ENCODE results near the gene BCAS3. TPM values are rescaled to one million over a fixed set of nuclear protein-coding genes. Genes with fewer than 3 reads are reported as not detected.

BCAS3 gene
- total RNA-seq, 3 donors from 2014 or later = 21.6 to 33.4 (median 32.1) TPM

DNA sequence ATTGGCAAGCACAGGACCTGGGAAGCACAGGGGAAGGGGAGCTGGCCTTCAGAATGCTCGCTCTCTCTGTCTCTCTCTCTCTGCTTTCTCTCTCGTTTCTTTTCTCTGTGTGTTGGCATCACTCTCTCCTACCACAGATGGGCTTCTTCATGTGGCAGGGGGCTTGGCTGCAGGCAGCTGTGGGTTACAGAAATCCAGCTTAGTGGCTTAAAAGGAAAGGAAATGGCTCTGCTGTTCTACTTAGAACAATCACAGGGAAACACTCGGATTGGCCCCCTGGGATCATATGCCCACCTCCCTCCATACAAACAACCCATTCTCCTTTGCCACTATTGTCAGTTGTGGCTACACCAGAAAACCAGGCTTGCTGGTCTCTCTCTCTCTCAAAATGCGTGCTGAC lies 742.4 kb downstream of the BCAS3 start:
- no peak overlapping the region for H3K4me3 ChIP-seq
- no peak for ATAC-seq
- H3K9me3 ChIP-seq = no peaks in the 10 kb centered on the region
- intact Hi-C loops (cut with DNase I, micrococcal nuclease) = no loop called here
- peaks cover 6% of the 10 kb centered on the region for H3K4me1 ChIP-seq (ENCODE audit: low read depth)
- no peak for DNase-seq
- TF ChIP-seq, protein P1, sequence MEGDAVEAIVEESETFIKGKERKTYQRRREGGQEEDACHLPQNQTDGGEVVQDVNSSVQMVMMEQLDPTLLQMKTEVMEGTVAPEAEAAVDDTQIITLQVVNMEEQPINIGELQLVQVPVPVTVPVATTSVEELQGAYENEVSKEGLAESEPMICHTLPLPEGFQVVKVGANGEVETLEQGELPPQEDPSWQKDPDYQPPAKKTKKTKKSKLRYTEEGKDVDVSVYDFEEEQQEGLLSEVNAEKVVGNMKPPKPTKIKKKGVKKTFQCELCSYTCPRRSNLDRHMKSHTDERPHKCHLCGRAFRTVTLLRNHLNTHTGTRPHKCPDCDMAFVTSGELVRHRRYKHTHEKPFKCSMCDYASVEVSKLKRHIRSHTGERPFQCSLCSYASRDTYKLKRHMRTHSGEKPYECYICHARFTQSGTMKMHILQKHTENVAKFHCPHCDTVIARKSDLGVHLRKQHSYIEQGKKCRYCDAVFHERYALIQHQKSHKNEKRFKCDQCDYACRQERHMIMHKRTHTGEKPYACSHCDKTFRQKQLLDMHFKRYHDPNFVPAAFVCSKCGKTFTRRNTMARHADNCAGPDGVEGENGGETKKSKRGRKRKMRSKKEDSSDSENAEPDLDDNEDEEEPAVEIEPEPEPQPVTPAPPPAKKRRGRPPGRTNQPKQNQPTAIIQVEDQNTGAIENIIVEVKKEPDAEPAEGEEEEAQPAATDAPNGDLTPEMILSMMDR (IDR thresholded peaks at IDR 0.05) = no peak
- H3K36me3 ChIP-seq (ENCODE audit: low read depth) = no peaks in the 10 kb centered on the region

DNA sequence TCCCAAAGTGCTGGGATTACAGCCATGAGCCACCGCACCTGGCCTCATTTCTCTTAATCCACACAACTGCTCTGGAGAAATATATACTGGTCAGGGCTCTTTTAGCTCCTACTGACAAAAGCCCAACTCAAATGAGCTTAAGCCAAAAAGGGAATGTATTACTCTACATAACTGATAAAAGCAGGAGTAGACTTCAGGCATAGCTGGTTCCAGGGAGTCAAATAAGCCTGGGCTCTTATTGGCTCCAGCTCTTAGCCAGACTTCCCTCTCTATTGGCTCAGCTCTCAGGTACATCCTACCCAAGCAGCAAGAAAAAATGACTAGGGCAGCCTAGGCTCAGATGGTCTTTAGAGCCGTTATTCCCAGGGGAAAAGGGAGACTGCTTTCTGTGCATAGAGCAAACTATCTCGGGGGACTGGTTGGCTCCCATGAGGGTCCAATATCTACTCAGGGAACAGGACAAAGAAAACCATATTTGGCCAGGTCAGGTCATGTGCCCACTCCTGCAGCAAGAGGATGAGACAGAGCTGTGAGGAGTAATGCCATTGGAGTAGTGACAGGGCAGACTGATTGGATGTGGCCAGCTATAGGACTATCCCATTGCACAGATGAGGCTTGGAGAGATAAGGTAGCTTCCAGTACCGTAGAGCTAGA lies 743.2 kb downstream of the BCAS3 start:
- Histone ChIP-seq H3K9me3 (no peaks in the 10 kb centered on the region), H3K4me3 (no peak overlapping the region), H3K36me3 (ENCODE audit: low read depth) (no peaks in the 10 kb centered on the region), H3K4me1 (ENCODE audit: low read depth) (peaks cover 6% of the 10 kb centered on the region)
- DNase-seq (no peak), ATAC-seq (no peak)
- intact Hi-C loops (cut with DNase I, micrococcal nuclease) = no loop called here
- TF ChIP-seq, protein P1 (IDR thresholded peaks at IDR 0.05) = no peak

- TF ChIP-seq, protein P1 (IDR thresholded peaks at IDR 0.05) = no peak
- DNase-seq (no peak), ATAC-seq (no peak)
- intact Hi-C loops (cut with DNase I, micrococcal nuclease) = no loop called here
- peaks cover 6% of the 10 kb centered on the region for H3K4me1 ChIP-seq (ENCODE audit: low read depth)
- no peak overlapping the region for H3K4me3 ChIP-seq
- H3K36me3 ChIP-seq (ENCODE audit: low read depth) = no peaks in the 10 kb centered on the region
- H3K9me3 ChIP-seq = no peaks in the 10 kb centered on the region
Measured at GRCh38 chr17:61421460-61421859, 743.8 kb downstream of the BCAS3 start.

GRCh38 chr17:61422116-61422799 lies 744.6 kb downstream of the BCAS3 start:
- intact Hi-C loops (cut with DNase I, micrococcal nuclease) = no loop called here
- no peak for ATAC-seq
- H3K9me3 ChIP-seq = no peaks in the 10 kb centered on the region
- no peaks in the 10 kb centered on the region for H3K36me3 ChIP-seq (ENCODE audit: low read depth)
- TF ChIP-seq, protein P1 (IDR thresholded peaks at IDR 0.05) = no peak
- no peak for DNase-seq
- no peak overlapping the region for H3K4me3 ChIP-seq
- H3K4me1 ChIP-seq (ENCODE audit: low read depth) = no peaks in the 10 kb centered on the region

DNA sequence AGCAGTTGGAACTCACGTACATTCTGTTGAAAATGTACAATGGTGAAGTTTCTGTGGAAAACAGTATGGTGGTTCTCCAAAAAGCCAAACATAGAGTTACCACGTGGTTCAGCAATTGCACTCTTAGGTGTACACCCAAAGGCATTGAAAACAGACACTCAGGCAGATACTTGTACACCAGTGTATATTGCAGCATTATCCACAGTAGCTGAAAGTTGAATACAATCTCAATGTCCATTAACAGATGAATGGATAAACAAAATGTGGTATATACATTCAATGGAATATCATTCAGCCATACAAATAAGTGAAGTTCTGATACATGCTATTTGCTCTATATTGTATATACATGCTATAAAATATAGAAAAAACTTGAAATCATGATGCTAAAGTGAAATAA lies 745.2 kb downstream of the BCAS3 start:
- H3K9me3 ChIP-seq = no peaks in the 10 kb centered on the region
- intact Hi-C loops (cut with DNase I, micrococcal nuclease) = no loop called here
- TF ChIP-seq, protein P1 (IDR thresholded peaks at IDR 0.05) = no peak
- no peaks in the 10 kb centered on the region for H3K4me1 ChIP-seq (ENCODE audit: low read depth)
- H3K4me3 ChIP-seq = no peak overlapping the region
- H3K36me3 ChIP-seq (ENCODE audit: low read depth) = no peaks in the 10 kb centered on the region
- DNase-seq (no peak), ATAC-seq (no peak)

All from mucosa of descending colon (tissue), 3 donors.